CD4-positive, alpha-beta memory T cell (primary cell): ENCODE data around the gene LAMA3. TPM values are rescaled to one million over a fixed set of nuclear protein-coding genes. Genes with fewer than 3 reads are reported as not detected.

Experiments
- CTCF ChIA-PET: fragments of 350-600 bp; sonication (Branson Sonifier 250); formaldehyde crosslinking; loops from one replicate; lab custom pipeline; 2021; ENCODE audit warnings: inconsistent platforms; ENCODE audit not compliant: partially characterized antibody; lab: Charles Lee
- POLR2A ChIA-PET: fragments of 350-600 bp; sonication (Branson Sonifier 250); formaldehyde crosslinking; loops from one replicate; lab custom pipeline; 2021; ENCODE audit not compliant: partially characterized antibody; lab: Charles Lee
- DNase-seq, 5 donors: peaks; one replicate each; pipeline versions ENCODE4 v3.0.0 to v3.0.0-alpha.2; 2020 to 2022; ENCODE audit warnings: mixed read lengths in 1 of 5
- H3K27ac ChIP-seq: one replicate; pipeline ENCODE4 v1.7.0; 2013; ENCODE audit warnings: low read depth, low read length
- H3K27me3 ChIP-seq: 2 replicates; pipeline ENCODE4 v1.7.0; 2013; ENCODE audit warnings: mild to moderate bottlenecking, low read length, moderate library complexity; ENCODE audit not compliant: insufficient read depth
- H3K36me3 ChIP-seq: 2 replicates; pipeline ENCODE4 v1.7.0; 2013; ENCODE audit warnings: mild to moderate bottlenecking, low read length, moderate library complexity; ENCODE audit not compliant: insufficient read depth
- H3K4me1 ChIP-seq: 2 replicates; pipeline ENCODE4 v1.7.0; 2013; ENCODE audit warnings: mild to moderate bottlenecking, low read length, moderate library complexity; ENCODE audit not compliant: insufficient read depth
- H3K4me3 ChIP-seq, 2 donors: one replicate each; pipeline ENCODE4 v1.7.0; 2013; ENCODE audit warnings: low read length in 2 of 2, mild to moderate bottlenecking in 1 of 2
- H3K9me3 ChIP-seq, 2 donors: one replicate each; pipeline ENCODE4 v1.7.0; 2013; ENCODE audit warnings: low read length in 2 of 2, control low read depth in 1 of 2; ENCODE audit not compliant: control insufficient read depth in 1 of 2
- H3K27ac Mint-ChIP-seq, 7 donors: one replicate each; pipeline ENCODE4 v1.8.0; 2020 to 2021; ENCODE audit warnings: mixed read lengths in 7 of 7, mild to moderate bottlenecking in 6 of 7, inconsistent platforms in 3 of 7, moderate library complexity in 3 of 7
- H3K27me3 Mint-ChIP-seq, 2 donors: one replicate each; pipeline ENCODE4 v1.8.0; 2020 to 2021; ENCODE audit warnings: mixed read lengths in 2 of 2
- H3K36me3 Mint-ChIP-seq, 2 donors: one replicate each; pipeline ENCODE4 v1.8.0; 2020 to 2021; ENCODE audit warnings: mixed read lengths in 2 of 2, inconsistent platforms in 1 of 2, mild to moderate bottlenecking in 1 of 2
- H3K4me1 Mint-ChIP-seq, 4 donors: one replicate each; pipeline ENCODE4 v1.8.0; 2020 to 2021; ENCODE audit warnings: mixed read lengths in 4 of 4, mild to moderate bottlenecking in 1 of 4
- H3K4me3 Mint-ChIP-seq, 8 donors: one replicate each; pipeline ENCODE4 v1.8.0; 2020 to 2021; ENCODE audit warnings: mixed read lengths in 8 of 8, mild to moderate bottlenecking in 7 of 8, moderate library complexity in 6 of 8, inconsistent platforms in 3 of 8
- H3K9me3 Mint-ChIP-seq, 8 donors: one replicate each; pipeline ENCODE4 v1.8.0; 2020 to 2021; ENCODE audit warnings: mixed read lengths in 8 of 8, mild to moderate bottlenecking in 5 of 8, inconsistent platforms in 3 of 8, moderate library complexity in 1 of 8
- intact Hi-C: fragments of 100-400 bp; cut with micrococcal nuclease; formaldehyde crosslinking; loops from one replicate; pipeline ENCODE4 v1.15.1; 2023
- polyA plus RNA-seq, 2 donors: library from polyadenylated mRNA; unstranded; fragments of 300-500 nt; fragmentation: Illumina TruSeq; gene quantifications; one replicate each; pipeline ENCODE4 v1.2.3, GENCODE V29; 2021
- total RNA-seq, 2 experiments: library from RNA; stranded (reverse); gene quantifications; one replicate each; pipeline ENCODE4 v1.2.3, GENCODE V29; 2021

Gene LAMA3
- total and polyA plus RNA-seq, 4 experiments from 2014 or later: not detected

DNA sequence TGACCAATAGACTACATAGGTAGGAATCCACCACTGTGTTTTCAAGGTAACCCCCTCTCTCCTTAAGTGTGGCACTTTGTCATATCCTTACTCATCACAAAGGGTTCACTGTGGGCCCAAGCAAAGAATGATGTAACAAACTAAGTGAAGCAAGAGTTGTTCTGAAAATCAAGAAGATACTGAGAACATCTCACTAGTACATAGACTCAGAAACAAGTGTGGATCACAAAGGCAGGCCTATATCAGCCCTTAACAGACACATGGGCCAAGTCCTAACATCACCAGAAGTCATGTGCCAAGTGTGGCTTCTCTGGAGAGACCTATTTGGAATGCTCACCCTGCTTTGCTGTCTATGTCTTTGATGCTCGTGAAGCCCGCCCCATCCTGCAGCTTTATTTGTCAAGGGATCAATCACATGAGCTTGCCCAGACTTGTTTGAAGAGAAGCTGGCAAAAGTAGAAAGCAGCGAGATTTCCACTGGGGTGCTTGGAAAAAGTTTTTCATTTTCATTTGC, 194.1 kb downstream of the LAMA3 start:
- Mint-ChIP-seq H3K9me3 (no peaks in the 10 kb centered on the region), H3K4me3 (no peak overlapping the region), H3K4me1 (peaks cover 17 to 35% (median 26%) of the 10 kb centered on the region in 4 donors), H3K27ac (peak overlapping the region in 1 of 7 donors; percentile 64), H3K27me3 (peaks cover 2 to 3% of the 10 kb centered on the region in 2 donors), H3K36me3 (no peaks in the 10 kb centered on the region)
- no peak for DNase-seq
- H3K9me3 ChIP-seq: no peaks in the 10 kb centered on the region
- no peak overlapping the region for H3K4me3 ChIP-seq
- no peak overlapping the region for H3K27ac ChIP-seq
- H3K4me1 ChIP-seq: peaks cover 29% of the 10 kb centered on the region
- ChIA-PET CTCF (interaction anchor here (0.6 to 1.5 kb wide), 3 partner anchors 29 to 72 kb away, joined by 3 to 4 read pairs (median 3); no protein-coding TSS in a partner anchor), POLR2A (no interaction called here)
- no peaks in the 10 kb centered on the region for H3K27me3 ChIP-seq
- H3K36me3 ChIP-seq: no peaks in the 10 kb centered on the region
- intact Hi-C loops: no loop called here

GRCh38 chr18:23884681-23885375, 195.6 kb downstream of the LAMA3 start:
- H3K9me3 ChIP-seq: no peaks in the 10 kb centered on the region
- no peak overlapping the region for H3K27ac ChIP-seq
- peak overlapping the region in 4 of 7 donors; percentile 48 to 74 (median 59) for H3K27ac Mint-ChIP-seq
- no peak overlapping the region for H3K4me3 ChIP-seq
- H3K27me3 Mint-ChIP-seq: no peaks in the 10 kb centered on the region
- no peaks in the 10 kb centered on the region for H3K9me3 Mint-ChIP-seq
- CTCF ChIA-PET: interaction anchor here (2.0 kb wide), 1 partner anchor 34 kb away, joined by 4 read pairs; no protein-coding TSS in a partner anchor
- DNase-seq: no peak
- H3K4me3 Mint-ChIP-seq: no peak overlapping the region
- no peaks in the 10 kb centered on the region for H3K36me3 ChIP-seq
- intact Hi-C loops: no loop called here
- H3K4me1 ChIP-seq: peaks cover 29% of the 10 kb centered on the region
- POLR2A ChIA-PET: interaction anchor here (1.2 kb wide), 1 partner anchor 44 kb away, joined by 3 read pairs; no protein-coding TSS in a partner anchor
- no peaks in the 10 kb centered on the region for H3K27me3 ChIP-seq
- H3K36me3 Mint-ChIP-seq: no peaks in the 10 kb centered on the region
- peaks cover 16 to 35% (median 26%) of the 10 kb centered on the region in 4 donors for H3K4me1 Mint-ChIP-seq

GRCh38 chr18:23885750-23886149, 196.5 kb downstream of the LAMA3 start:
- H3K9me3 Mint-ChIP-seq: no peaks in the 10 kb centered on the region
- Histone ChIP-seq H3K27ac (no peak overlapping the region), H3K9me3 (no peaks in the 10 kb centered on the region), H3K4me3 (no peak overlapping the region), H3K36me3 (no peaks in the 10 kb centered on the region), H3K4me1 (peaks cover 29% of the 10 kb centered on the region), H3K27me3 (no peaks in the 10 kb centered on the region)
- intact Hi-C loops: no loop called here
- H3K27me3 Mint-ChIP-seq: no peaks in the 10 kb centered on the region
- ChIA-PET CTCF (interaction anchor here (2.0 kb wide), 1 partner anchor 33 kb away, joined by 4 read pairs; no protein-coding TSS in a partner anchor), POLR2A (interaction anchor here (1.2 to 1.3 kb wide), 2 partner anchors 14 to 43 kb away, joined by 3 to 6 read pairs; no protein-coding TSS in a partner anchor)
- H3K27ac Mint-ChIP-seq: peak overlapping the region; percentile 66 to 89 (median 79)
- H3K4me1 Mint-ChIP-seq: peaks cover 16 to 35% (median 26%) of the 10 kb centered on the region in 4 donors
- DNase-seq: peak in 4 of 5 donors; percentile 41 to 59 (median 46)
- peak overlapping the region in 7 of 8 donors; percentile 39 to 86 (median 74) for H3K4me3 Mint-ChIP-seq
- no peaks in the 10 kb centered on the region for H3K36me3 Mint-ChIP-seq

DNA sequence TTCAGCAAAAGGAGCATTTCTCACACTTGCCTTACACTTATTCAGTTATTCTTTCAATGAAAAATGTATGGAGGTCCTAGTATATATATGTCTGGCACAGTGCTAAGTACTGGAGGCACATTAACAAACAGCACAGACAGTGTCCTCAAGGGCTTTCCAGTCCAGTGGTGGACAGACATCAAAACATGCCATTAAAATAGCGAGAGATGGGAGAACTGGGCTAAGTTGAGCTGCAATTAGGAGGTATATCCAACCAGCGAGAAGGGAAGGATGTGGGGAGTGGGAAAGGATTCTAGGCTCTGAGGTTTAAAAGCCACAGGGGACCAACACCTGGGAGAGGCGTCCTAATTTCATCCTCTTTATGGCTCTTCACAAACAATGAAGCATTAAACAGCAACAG, 197.8 kb downstream of the LAMA3 start:
- no peak overlapping the region for H3K4me3 ChIP-seq
- no peaks in the 10 kb centered on the region for H3K36me3 ChIP-seq
- H3K27me3 ChIP-seq: no peaks in the 10 kb centered on the region
- no peaks in the 10 kb centered on the region for H3K9me3 ChIP-seq
- Mint-ChIP-seq H3K4me1 (peaks cover 16 to 35% (median 26%) of the 10 kb centered on the region in 4 donors), H3K27ac (no peak overlapping the region), H3K36me3 (no peaks in the 10 kb centered on the region), H3K9me3 (no peaks in the 10 kb centered on the region), H3K4me3 (peak overlapping the region in 1 of 8 donors; percentile 24), H3K27me3 (no peaks in the 10 kb centered on the region)
- CTCF ChIA-PET: no interaction called here
- intact Hi-C loops: no loop called here
- H3K4me1 ChIP-seq: peaks cover 29% of the 10 kb centered on the region
- POLR2A ChIA-PET: no interaction called here
- DNase-seq: no peak
- no peak overlapping the region for H3K27ac ChIP-seq

GRCh38 chr18:23887493-23887892, 198.2 kb downstream of the LAMA3 start:
- CTCF ChIA-PET: no interaction called here
- H3K4me3 Mint-ChIP-seq: peak overlapping the region in 1 of 8 donors; percentile 16
- intact Hi-C loops: no loop called here
- Histone ChIP-seq H3K36me3 (no peaks in the 10 kb centered on the region), H3K9me3 (no peaks in the 10 kb centered on the region), H3K27me3 (no peaks in the 10 kb centered on the region), H3K27ac (no peak overlapping the region), H3K4me3 (no peak overlapping the region), H3K4me1 (peaks cover 29% of the 10 kb centered on the region)
- peaks cover 16 to 35% (median 26%) of the 10 kb centered on the region in 4 donors for H3K4me1 Mint-ChIP-seq
- no peak for DNase-seq
- POLR2A ChIA-PET: no interaction called here
- no peaks in the 10 kb centered on the region for H3K36me3 Mint-ChIP-seq
- H3K27me3 Mint-ChIP-seq: no peaks in the 10 kb centered on the region
- H3K9me3 Mint-ChIP-seq: no peaks in the 10 kb centered on the region
- H3K27ac Mint-ChIP-seq: no peak overlapping the region

DNA sequence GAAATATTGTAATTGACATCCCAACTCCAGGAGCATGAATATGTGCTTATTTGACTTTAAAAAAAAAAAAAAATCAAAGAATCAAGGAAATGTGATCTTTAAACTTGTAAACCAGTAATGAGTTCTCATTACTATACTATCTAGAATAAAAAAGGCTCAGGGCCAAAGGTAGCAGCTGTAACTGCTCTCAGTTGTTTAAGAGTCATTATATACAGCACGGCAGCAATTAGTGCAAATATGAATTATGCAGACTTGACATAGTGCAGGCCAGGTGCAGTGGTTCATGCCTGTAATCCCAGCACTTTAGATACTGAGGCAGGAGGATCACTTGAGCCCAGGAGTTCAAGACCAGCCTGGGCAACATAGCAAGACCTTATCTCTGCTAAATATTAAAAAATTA, 199.6 kb downstream of the LAMA3 start:
- no peak overlapping the region for H3K4me3 Mint-ChIP-seq
- H3K9me3 Mint-ChIP-seq: no peaks in the 10 kb centered on the region
- ChIA-PET CTCF (interaction anchor here (1.1 kb wide), 1 partner anchor 30 kb away, joined by 4 read pairs; no protein-coding TSS in a partner anchor), POLR2A (no interaction called here)
- H3K4me1 ChIP-seq: peaks cover 29% of the 10 kb centered on the region
- intact Hi-C loops: no loop called here
- no peak overlapping the region for H3K27ac Mint-ChIP-seq
- no peaks in the 10 kb centered on the region for H3K27me3 ChIP-seq
- no peaks in the 10 kb centered on the region for H3K9me3 ChIP-seq
- no peaks in the 10 kb centered on the region for H3K36me3 Mint-ChIP-seq
- H3K27me3 Mint-ChIP-seq: no peaks in the 10 kb centered on the region
- H3K4me3 ChIP-seq: no peak overlapping the region
- peaks cover 16 to 32% (median 20%) of the 10 kb centered on the region in 4 donors for H3K4me1 Mint-ChIP-seq
- no peaks in the 10 kb centered on the region for H3K36me3 ChIP-seq
- no peak overlapping the region for H3K27ac ChIP-seq
- DNase-seq: no peak

DNA sequence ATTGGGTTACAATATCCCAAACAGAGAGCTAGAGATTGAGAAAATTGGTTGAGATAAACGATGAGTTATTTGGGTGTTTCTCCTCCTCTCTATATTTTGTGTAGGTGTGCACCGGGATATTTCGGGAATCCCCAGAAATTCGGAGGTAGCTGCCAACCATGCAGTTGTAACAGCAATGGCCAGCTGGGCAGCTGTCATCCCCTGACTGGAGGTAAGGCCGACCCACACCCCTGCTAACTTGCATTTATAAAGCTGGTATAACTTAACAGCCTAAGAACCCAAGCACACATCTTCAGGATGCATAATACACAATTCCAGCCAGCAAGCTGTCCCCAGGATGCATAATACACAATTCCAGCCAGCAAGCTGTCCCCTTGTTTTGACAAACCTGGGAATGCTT, 200.7 kb downstream of the LAMA3 start:
- Histone ChIP-seq H3K36me3 (no peaks in the 10 kb centered on the region), H3K9me3 (no peaks in the 10 kb centered on the region), H3K4me3 (no peak overlapping the region), H3K27me3 (no peaks in the 10 kb centered on the region), H3K27ac (no peak overlapping the region), H3K4me1 (peaks cover 21% of the 10 kb centered on the region)
- POLR2A ChIA-PET: interaction anchor here (0.5 kb wide), 1 partner anchor 77 kb away, joined by 3 read pairs; no protein-coding TSS in a partner anchor
- no peak overlapping the region for H3K27ac Mint-ChIP-seq
- intact Hi-C loops: no loop called here
- no peaks in the 10 kb centered on the region for H3K27me3 Mint-ChIP-seq
- H3K9me3 Mint-ChIP-seq: no peaks in the 10 kb centered on the region
- CTCF ChIA-PET: no interaction called here
- H3K4me3 Mint-ChIP-seq: no peak overlapping the region
- no peaks in the 10 kb centered on the region for H3K36me3 Mint-ChIP-seq
- peaks cover 13 to 22% (median 18%) of the 10 kb centered on the region in 4 donors for H3K4me1 Mint-ChIP-seq
- DNase-seq: no peak
